C4-2B (cell line): Measurements from ENCODE around the gene STARD10.

Experiments used
- H3K27ac ChIP-seq: fragments of 450-650 bp; 2 replicates; pipeline ENCODE4 v1.5.1; 2017
- CTCF ChIP-seq: fragments of 450-650 bp; conservative IDR thresholded peaks from 2 replicates; pipeline ENCODE4 v1.5.1; 2017; ENCODE audit warnings: mild to moderate bottlenecking
- ZFX ChIP-seq: fragments of 450-650 bp; IDR thresholded peaks from 2 replicates; pipeline ENCODE4 v1.6.1; 2017

Gene STARD10

GRCh38 chr11:72825661-72826060 lies 31.8 kb upstream of the STARD10 start:
- H3K27ac ChIP-seq, result no peak overlapping the region
- no peak for TF ChIP-seq ZFX
- TF ChIP-seq CTCF, result no peak

GRCh38 chr11:72824811-72825505 lies 31.1 kb upstream of the STARD10 start:
- TF ChIP-seq CTCF, result no peak
- TF ChIP-seq ZFX, result no peak
- H3K27ac ChIP-seq, result no peak overlapping the region

GRCh38 chr11:72824020-72824419 lies 30.2 kb upstream of the STARD10 start:
- H3K27ac ChIP-seq, result no peak overlapping the region
- TF ChIP-seq ZFX (no peak), CTCF (no peak)

GRCh38 chr11:72823105-72823804 lies 29.4 kb upstream of the STARD10 start:
- no peak overlapping the region for H3K27ac ChIP-seq
- TF ChIP-seq CTCF, result no peak
- TF ChIP-seq ZFX, result no peak

- TF ChIP-seq ZFX (peak; percentile 70; the same call in 1 of the 2 replicates), CTCF (no peak)
- peak overlapping the region; percentile 66 for H3K27ac ChIP-seq
Observed at GRCh38 chr11:72821920-72822799, 28.3 kb upstream of the STARD10 start.

- peak overlapping the region; percentile 66 for H3K27ac ChIP-seq
- TF ChIP-seq ZFX (no peak), CTCF (no peak)
Observed at GRCh38 chr11:72821221-72821919, 27.5 kb upstream of the STARD10 start.
